WERI-Rb-1 (cell line): ENCODE data around the gene ULK4.
"Not testable (repeated sequence)": the region's sequence is repeated elsewhere in the genome, so short reads cannot be mapped to it uniquely, and the experiment has no call there.

Experiments used
- DNase-seq: peaks from one replicate; pipeline ENCODE4 v3.0.0-alpha.2; 2020
- H3K27ac ChIP-seq: fragments of 250-450 bp; sonication (Bioruptor Pico); 2 replicates; pipeline ENCODE4 v1.5.1; 2020; ENCODE audit warnings: mild to moderate bottlenecking, moderate library complexity
- H3K27me3 ChIP-seq: fragments of 250-450 bp; sonication (Bioruptor Pico); 2 replicates; pipeline ENCODE4 v1.5.1; 2021; ENCODE audit warnings: mild to moderate bottlenecking, low read depth, moderate library complexity; ENCODE audit not compliant: insufficient read depth, severe bottlenecking
- H3K36me3 ChIP-seq: fragments of 250-450 bp; sonication (Bioruptor Pico); 2 replicates; pipeline ENCODE4 v1.5.1; 2020; ENCODE audit warnings: mild to moderate bottlenecking, moderate library complexity
- H3K4me3 ChIP-seq: 2 replicates; pipeline ENCODE4 v1.5.1; 2011; ENCODE audit warnings: low read depth, mild to moderate bottlenecking, control low read depth, low read length
- H3K9me3 ChIP-seq: fragments of 250-450 bp; sonication (Bioruptor Pico); 2 replicates; pipeline ENCODE4 v1.5.1; 2021; ENCODE audit warnings: mild to moderate bottlenecking, moderate library complexity; ENCODE audit not compliant: severe bottlenecking
- CTCF ChIP-seq: IDR thresholded peaks from 2 replicates; pipeline ENCODE4 v1.5.1; 2011; ENCODE audit warnings: low read depth, mild to moderate bottlenecking, control low read depth, inconsistent platforms, low read length

ULK4 gene

GRCh38 chr3:41853540-41854196 lies 108.2 kb downstream of the ULK4 start:
- Histone ChIP-seq H3K4me3 (no peak overlapping the region), H3K27ac (no peak overlapping the region), H3K27me3 (no peaks in the 10 kb centered on the region), H3K9me3 (no peaks in the 10 kb centered on the region), H3K36me3 (no peaks in the 10 kb centered on the region)
- no peak for DNase-seq
- no peak for TF ChIP-seq CTCF

- Histone ChIP-seq H3K27ac (no peak overlapping the region), H3K27me3 (no peaks in the 10 kb centered on the region), H3K9me3 (no peaks in the 10 kb centered on the region), H3K4me3 (no peak overlapping the region), H3K36me3 (no peaks in the 10 kb centered on the region)
- no peak for TF ChIP-seq CTCF
- no peak for DNase-seq
Observed at GRCh38 chr3:41848753-41849574, 112.9 kb downstream of the ULK4 start.

- Histone ChIP-seq H3K36me3 (no peaks in the 10 kb centered on the region), H3K27me3 (no peaks in the 10 kb centered on the region), H3K4me3 (no peak overlapping the region), H3K9me3 (no peaks in the 10 kb centered on the region), H3K27ac (no peak overlapping the region)
- no peak for DNase-seq
- TF ChIP-seq CTCF = no peak
Observed at GRCh38 chr3:41847679-41848078, 114.2 kb downstream of the ULK4 start.

GRCh38 chr3:41846850-41847249 lies 115.1 kb downstream of the ULK4 start:
- H3K4me3 ChIP-seq = no peak overlapping the region
- no peaks in the 10 kb centered on the region for H3K27me3 ChIP-seq
- no peak for DNase-seq
- no peaks in the 10 kb centered on the region for H3K36me3 ChIP-seq
- no peak overlapping the region for H3K27ac ChIP-seq
- no peaks in the 10 kb centered on the region for H3K9me3 ChIP-seq
- no peak for TF ChIP-seq CTCF

GRCh38 chr3:41845826-41846225 lies 116.1 kb downstream of the ULK4 start:
- no peak overlapping the region for H3K4me3 ChIP-seq
- H3K9me3 ChIP-seq = no peaks in the 10 kb centered on the region
- no peaks in the 10 kb centered on the region for H3K36me3 ChIP-seq
- no peaks in the 10 kb centered on the region for H3K27me3 ChIP-seq
- DNase-seq = no peak
- no peak overlapping the region for H3K27ac ChIP-seq
- TF ChIP-seq CTCF = no peak

GRCh38 chr3:41844256-41844655 lies 117.6 kb downstream of the ULK4 start:
- H3K4me3 ChIP-seq, H3K9me3 ChIP-seq, DNase-seq, H3K36me3 ChIP-seq, H3K27ac ChIP-seq, H3K27me3 ChIP-seq: not testable (repeated sequence)

- not testable (repeated sequence) for H3K27me3 ChIP-seq, DNase-seq, H3K9me3 ChIP-seq, H3K36me3 ChIP-seq, H3K27ac ChIP-seq, H3K4me3 ChIP-seq
Observed at GRCh38 chr3:41840936-41841668, 120.8 kb downstream of the ULK4 start.
